Colonic mucosa (tissue), 4 donors: ENCODE results near the gene SPP2. TPM values are rescaled to one million over a fixed set of nuclear protein-coding genes. Genes with fewer than 3 reads are reported as not detected.

Source experiments
- DNase-seq: peaks from one replicate; pipeline ENCODE4 v3.0.0-alpha.2; 2020
- H3K27ac ChIP-seq: fragments of 200-600 bp; one replicate; pipeline ENCODE4 v1.8.0; 2021
- H3K27me3 ChIP-seq: fragments of 200-600 bp; one replicate; pipeline ENCODE4 v1.8.0; 2021
- H3K36me3 ChIP-seq: fragments of 200-600 bp; one replicate; pipeline ENCODE4 v1.8.0; 2021
- H3K4me1 ChIP-seq: fragments of 200-600 bp; one replicate; pipeline ENCODE4 v1.8.0; 2021; ENCODE audit warnings: mild to moderate bottlenecking
- H3K4me3 ChIP-seq: fragments of 200-600 bp; one replicate; pipeline ENCODE4 v1.8.0; 2021
- H3K9ac ChIP-seq, 2 donors: one replicate each; pipeline ENCODE4 v1.7.0; 2013; ENCODE audit warnings: control low read depth in 2 of 2, low read depth in 2 of 2, low read length in 2 of 2
- H3K9me3 ChIP-seq: fragments of 200-600 bp; one replicate; pipeline ENCODE4 v1.8.0; 2021
- intact Hi-C: fragments of 100-400 bp; cut with DNase I; formaldehyde crosslinking; loops from one replicate; pipeline ENCODE4 v1.14.1; 2022
- total RNA-seq, 2 donors: library from RNA; stranded (reverse); fragmentation: NEBNext Ultra II Directional in 1 of 2; extraction: Animal tissue kit (Norgen Biotek cat#: 25700) in 1 of 2; gene quantifications; one replicate each; pipeline ENCODE4 v1.2.1, GENCODE V29; 2021
- TF ChIP-seq, protein P1 (sequence below): fragments of 200-600 bp; IDR thresholded peaks from one replicate; pipeline ENCODE4 v1.8.0; 2022; ENCODE audit warnings: antibody characterized with exemption, mild to moderate bottlenecking
- donor health status: healthy.
- donor health status: DM: no; HTN: no; CAD: no.
- donor health status: DM: no; HTN: no; CAD: no.

The SPP2 gene
- total RNA-seq, 2 donors from 2014 or later = not detected

DNA sequence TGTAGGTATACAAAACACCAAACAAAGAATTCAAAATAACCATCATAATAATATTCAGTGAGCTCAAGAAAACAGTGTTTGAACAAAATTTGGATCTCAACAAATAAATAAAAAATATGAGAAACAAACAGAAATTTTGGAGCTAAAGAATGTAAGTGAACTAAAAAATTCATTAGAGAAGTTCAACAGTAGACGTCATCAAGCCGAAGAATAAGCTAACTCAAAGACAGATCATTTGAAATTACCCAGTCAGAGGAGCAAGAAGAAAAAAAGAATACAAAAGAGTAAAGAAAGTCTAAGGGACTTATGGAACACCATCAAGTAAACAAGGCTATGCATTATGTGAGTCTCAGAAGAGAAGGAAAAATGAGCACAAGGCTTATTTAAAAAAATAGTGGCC, 16.6 kb upstream of the SPP2 start:
- H3K9ac ChIP-seq = no peak overlapping the region
- no peaks in the 10 kb centered on the region for H3K36me3 ChIP-seq
- H3K9me3 ChIP-seq = no peaks in the 10 kb centered on the region
- peaks cover 5% of the 10 kb centered on the region for H3K27me3 ChIP-seq
- H3K27ac ChIP-seq = no peak overlapping the region
- no peak overlapping the region for H3K4me3 ChIP-seq
- TF ChIP-seq, protein P1, sequence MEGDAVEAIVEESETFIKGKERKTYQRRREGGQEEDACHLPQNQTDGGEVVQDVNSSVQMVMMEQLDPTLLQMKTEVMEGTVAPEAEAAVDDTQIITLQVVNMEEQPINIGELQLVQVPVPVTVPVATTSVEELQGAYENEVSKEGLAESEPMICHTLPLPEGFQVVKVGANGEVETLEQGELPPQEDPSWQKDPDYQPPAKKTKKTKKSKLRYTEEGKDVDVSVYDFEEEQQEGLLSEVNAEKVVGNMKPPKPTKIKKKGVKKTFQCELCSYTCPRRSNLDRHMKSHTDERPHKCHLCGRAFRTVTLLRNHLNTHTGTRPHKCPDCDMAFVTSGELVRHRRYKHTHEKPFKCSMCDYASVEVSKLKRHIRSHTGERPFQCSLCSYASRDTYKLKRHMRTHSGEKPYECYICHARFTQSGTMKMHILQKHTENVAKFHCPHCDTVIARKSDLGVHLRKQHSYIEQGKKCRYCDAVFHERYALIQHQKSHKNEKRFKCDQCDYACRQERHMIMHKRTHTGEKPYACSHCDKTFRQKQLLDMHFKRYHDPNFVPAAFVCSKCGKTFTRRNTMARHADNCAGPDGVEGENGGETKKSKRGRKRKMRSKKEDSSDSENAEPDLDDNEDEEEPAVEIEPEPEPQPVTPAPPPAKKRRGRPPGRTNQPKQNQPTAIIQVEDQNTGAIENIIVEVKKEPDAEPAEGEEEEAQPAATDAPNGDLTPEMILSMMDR = no peak
- DNase-seq = no peak
- no peaks in the 10 kb centered on the region for H3K4me1 ChIP-seq
- intact Hi-C loops = no loop called here

DNA sequence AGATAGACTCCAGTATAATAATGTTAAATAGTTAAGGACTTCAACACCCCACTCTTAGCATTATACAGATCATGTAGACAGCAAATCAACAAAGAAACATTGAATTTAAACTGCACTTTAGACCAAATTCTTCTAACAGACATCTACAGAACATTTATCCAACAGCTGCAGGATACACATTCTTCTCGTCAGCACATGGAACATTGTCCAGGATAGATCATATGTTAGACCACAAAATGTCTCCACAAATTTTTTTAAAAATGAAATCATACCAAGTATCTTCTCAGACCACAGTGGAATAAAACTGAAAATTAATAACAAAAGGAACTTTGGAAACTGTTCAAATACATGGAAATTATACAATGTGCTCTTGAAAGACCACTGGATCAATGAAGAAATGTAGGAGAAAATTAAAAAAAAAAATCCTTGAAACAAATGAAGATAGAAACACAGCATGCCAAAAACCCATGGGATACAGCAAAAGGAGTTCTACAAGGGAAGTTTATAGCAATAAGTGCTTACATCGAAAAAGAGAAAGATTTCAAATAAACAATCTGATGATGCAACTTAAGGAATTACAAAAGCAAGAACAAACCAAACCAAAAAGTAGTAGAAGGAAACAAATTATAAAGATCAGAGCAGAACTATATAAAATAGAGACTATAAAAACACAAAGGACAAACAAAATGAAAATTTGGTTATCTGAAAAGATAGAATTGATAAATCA, 12.3 kb upstream of the SPP2 start:
- Histone ChIP-seq H3K36me3 (no peaks in the 10 kb centered on the region), H3K4me1 (no peaks in the 10 kb centered on the region), H3K9ac (no peak overlapping the region), H3K4me3 (no peak overlapping the region), H3K27ac (no peak overlapping the region), H3K9me3 (no peaks in the 10 kb centered on the region), H3K27me3 (no peaks in the 10 kb centered on the region)
- no peak for DNase-seq
- intact Hi-C loops = no loop called here
- TF ChIP-seq, protein P1 = no peak

DNA sequence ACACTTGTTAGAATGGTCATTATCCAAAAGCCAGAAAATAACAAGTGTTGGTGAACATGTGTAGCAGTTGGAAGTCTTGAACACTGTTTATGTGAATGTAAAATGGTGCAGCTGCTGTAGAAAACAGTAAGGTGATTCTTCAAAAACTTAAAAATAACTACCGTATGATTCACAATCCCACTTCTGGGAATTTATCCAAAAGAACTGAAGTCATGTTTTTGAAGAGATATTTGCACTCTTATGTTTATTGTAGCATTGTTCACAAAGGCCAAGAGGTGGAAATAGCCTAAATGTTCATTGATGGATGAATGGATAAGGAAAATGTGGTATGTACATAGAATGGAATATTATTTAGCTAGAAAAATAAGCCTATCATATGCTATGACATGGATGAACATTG, 6.3 kb upstream of the SPP2 start:
- intact Hi-C loops = no loop called here
- H3K4me1 ChIP-seq = no peaks in the 10 kb centered on the region
- H3K9me3 ChIP-seq = no peaks in the 10 kb centered on the region
- no peak for DNase-seq
- H3K36me3 ChIP-seq = no peaks in the 10 kb centered on the region
- no peak overlapping the region for H3K9ac ChIP-seq
- no peak overlapping the region for H3K4me3 ChIP-seq
- TF ChIP-seq, protein P1 = no peak
- H3K27ac ChIP-seq = no peak overlapping the region
- no peaks in the 10 kb centered on the region for H3K27me3 ChIP-seq

DNA sequence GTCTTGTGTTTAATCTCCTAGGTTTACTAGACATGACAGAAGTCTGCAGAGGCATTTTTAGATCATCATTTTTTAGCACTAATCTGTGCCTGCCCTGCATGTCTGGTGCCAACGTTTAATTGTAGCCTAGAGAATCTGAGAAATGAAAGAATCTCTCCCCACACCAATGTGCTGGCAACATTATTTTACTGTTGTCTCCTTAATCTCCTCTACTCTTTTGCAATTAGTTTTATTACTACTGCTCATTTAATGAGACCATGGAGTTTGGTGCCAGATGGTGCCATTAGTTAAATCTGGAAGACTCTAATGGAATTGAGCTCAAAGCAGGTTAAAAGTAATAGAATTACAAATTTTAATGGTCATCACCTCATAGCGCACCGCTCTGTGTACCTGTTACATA, 4.0 kb upstream of the SPP2 start:
- Histone ChIP-seq H3K27ac (no peak overlapping the region), H3K27me3 (no peaks in the 10 kb centered on the region), H3K4me3 (no peak overlapping the region), H3K4me1 (no peaks in the 10 kb centered on the region), H3K36me3 (no peaks in the 10 kb centered on the region), H3K9ac (no peak overlapping the region), H3K9me3 (no peaks in the 10 kb centered on the region)
- TF ChIP-seq, protein P1 = no peak
- no peak for DNase-seq
- intact Hi-C loops = no loop called here

DNA sequence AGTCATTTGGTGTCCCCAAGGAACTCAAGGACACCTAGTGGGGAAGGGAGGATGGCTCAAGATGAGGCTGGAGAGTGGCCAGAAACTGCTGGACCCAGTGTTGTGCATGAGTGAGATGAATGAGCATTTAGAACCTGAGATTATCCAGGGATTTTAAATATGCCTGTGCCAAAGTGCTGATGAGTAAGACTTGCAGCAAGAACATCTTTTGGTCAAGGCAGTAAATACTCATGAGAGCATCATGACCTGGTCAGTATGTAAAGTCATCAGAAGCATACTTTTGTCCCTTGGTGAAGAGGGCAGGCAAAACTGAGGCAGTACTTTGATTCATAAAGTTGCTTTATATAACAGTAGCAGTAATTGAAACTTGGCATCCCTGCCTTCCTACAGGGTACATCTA, 3.1 kb upstream of the SPP2 start:
- no peak overlapping the region for H3K9ac ChIP-seq
- H3K36me3 ChIP-seq = no peaks in the 10 kb centered on the region

More for the DNA sequence above, 3.1 kb upstream of the SPP2 start:
- Histone ChIP-seq H3K4me3 (no peak overlapping the region), H3K27ac (no peak overlapping the region), H3K27me3 (no peaks in the 10 kb centered on the region), H3K4me1 (no peaks in the 10 kb centered on the region), H3K9me3 (no peaks in the 10 kb centered on the region)
- TF ChIP-seq, protein P1 = no peak
- DNase-seq = no peak
- intact Hi-C loops = no loop called here
